Stimulated activated CD4-positive, alpha-beta T cell treated with anti-CD3 and anti-CD28 coated beads, Interleukin-15, amount 100 ng/mL, for 48 hours (primary cell): ENCODE data around the gene SNX25.
"Not testable (repeated sequence)": the region's sequence is repeated elsewhere in the genome, so short reads cannot be mapped to it uniquely, and the experiment has no call there.

ENCODE experiments used
- DNase-seq, 2 donors: peaks; one replicate each; pipeline ENCODE4 v3.0.0-alpha.2; 2020; ENCODE audit warnings: low read depth in 2 of 2

Gene SNX25

DNA sequence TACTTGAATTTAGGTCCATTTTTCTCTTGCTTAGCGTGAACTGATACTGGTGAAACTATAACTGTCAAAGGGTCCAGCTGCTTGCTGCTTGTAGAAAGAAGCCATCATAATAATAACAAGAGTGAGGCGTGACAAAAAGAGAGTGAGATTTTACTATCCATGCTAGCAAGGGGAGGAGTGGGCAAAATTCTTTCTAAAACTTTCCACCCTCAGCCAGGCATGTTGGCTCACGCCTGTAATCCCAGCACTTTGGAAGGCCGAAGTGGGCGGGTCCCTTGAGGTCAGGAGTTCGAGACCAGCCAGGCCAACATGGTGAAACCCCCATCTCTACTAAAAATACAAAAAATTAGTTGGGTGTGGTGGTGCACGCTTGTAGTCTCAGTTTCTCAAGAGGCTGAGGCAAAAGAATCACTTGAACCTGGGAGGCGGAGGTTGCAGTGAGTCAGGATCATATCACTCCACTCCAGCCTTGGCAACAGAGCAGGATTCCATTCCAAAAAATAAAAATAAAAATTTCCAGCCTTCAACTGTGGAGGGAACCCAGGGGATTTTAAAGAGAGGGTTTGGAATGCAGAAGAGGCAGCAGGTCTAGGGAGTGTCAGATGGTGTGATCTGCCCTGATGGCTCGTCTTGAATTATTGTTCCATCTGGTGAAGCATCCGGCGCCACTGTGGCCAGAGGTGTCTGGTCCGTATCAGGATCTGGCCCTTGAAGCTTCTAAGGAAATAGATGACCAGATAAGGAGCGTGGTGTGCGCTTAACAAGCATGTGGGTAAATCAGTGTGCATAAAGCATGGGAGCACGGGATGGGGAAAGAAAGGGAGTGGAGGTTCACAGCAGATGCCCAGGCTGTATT is 134.6 kb downstream of the SNX25 start:
- no peak for DNase-seq

DNA sequence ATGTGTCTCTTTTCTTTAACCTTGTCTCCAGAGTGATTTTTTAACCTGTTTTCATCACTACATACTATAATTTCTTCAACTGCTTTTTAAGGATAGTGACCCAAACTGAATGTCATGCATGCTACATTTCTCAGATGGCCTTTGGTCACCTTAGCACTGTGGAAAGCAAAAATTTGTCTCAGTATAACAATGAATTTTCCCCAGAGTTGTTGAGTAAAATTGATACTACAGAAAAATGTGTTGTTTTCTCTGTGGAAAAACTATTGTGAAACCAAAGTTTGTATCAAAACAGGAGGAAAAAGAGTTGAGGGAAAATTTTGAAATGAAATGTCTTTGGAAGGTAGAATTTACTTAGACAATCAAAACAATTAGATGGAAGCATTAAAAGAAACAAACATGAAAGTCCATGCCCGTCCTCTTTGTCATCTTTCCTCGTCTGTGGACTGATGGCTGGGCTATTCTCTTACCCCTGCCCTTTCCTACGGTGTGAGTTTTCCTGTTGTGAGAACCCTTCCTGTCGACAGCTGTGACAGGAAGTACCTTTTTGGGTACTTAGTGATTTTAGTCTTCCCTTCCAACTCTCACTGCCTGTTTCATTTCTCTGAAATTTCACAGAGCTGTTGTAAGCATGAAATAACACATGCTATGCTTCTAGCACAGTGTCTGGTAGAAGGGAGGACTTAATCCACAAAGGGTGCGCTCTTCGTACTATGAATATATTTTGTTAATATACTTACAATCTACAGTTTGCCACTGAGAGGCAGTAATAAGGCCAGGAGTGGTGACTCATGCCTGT is 135.5 kb downstream of the SNX25 start:
- no peak for DNase-seq

DNA sequence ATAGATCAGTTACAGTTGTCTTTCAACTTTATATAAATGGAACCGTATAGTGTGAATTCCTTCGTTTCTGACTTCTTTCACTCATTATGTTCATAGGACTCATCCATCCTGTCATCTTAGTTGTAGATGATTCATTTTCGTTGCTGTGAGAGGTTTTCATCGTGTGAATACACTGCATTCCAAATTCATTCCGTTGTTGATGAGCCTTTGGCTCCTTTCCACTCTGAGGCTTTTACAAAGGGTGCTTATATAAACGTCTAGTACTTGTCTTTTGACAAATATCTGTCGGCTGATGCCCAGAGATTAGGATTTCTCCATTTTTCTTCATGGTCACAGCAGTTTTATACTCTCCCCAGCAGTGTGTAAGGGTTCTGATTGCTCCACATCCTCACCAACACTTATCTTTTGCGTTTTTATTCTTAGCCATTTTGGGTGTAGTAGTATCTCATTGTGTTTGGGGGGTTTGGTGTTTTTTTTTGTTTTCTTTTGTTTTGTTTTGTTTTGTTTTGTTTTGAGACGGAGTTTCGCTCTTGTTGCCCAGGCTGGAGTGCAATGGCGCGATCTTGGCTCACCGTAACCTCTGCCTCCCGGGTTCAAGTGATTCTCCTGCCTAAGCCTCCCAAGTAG is 137.7 kb downstream of the SNX25 start:
- no peak for DNase-seq

DNA sequence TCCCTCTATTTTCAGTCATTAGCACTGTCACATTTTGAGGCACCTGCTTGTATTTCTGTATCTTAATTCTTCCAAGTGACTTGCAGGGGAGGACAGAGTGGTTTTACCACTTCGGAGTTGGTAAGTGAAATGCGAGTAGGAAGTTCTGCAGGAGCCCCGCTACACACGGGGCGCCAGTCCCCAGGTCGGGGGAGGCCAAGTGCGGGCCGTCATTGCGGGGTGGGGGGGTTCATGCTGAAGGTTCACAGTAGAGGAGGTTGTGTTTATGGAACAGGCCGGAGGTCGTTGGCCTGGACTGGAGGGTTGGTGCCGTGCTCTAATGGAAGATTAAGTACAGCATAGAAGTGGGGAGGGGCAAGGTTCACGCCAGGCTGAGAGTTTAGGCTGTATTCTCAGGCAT is 142.3 kb downstream of the SNX25 start:
- DNase-seq: no peak

DNA sequence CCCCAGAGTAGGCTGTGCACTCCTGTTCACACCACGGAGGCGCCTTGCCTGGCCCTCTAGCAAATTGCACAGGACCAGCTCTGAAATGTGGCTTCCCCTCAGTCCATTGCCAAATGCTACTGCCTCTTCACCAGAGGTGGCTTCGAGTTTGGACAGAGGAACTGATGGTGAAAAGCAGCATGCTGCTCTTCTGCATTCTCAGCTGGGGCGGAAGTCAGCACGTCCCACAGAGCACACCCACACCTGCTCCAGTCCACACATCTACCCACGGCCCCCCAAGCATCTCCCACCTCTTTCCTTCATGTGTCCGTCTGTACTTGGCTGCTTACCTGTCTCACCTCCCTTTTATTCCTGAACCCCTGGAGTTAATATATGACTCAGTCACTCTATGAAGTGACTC is 142.8 kb downstream of the SNX25 start:
- no peak for DNase-seq

DNA sequence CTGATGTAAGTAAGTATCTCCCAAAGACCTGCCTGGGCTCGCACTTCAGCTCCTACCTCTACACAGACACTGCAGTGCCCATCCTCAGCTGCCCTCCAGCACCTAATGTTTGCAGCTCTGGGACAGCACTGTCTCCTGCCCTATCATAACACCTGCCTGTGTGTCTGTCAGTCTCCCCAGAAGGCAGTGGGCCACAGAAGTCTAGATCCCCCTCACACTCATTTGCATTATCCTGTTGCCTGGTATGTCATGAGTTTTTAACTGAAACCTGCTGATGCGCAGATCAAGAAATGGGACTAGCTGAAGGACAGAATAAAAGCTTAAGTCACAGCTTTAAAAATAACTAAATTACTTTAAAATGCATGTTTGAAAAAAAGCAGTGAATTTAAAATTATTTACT is 143.3 kb downstream of the SNX25 start:
- no peak for DNase-seq

DNA sequence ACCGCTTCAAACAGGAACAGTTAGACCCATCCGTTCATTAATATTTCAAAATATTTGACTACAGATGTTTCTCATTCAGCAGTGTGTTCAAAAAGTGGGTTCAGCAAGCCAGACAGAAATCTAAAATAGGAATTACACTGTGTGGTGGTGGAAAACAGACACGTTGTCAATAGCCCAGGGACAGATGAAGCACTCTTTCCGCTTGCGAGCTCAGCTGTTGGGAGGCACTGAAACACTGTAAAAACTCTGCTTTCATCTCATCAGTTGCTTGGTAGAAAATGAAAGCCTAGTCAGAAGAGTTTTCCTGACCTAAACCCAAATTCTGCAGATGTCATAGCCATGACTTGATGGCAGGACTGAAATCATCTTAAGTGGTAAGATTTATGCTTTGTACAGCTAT is 147.8 kb downstream of the SNX25 start:
- DNase-seq: no peak

DNA sequence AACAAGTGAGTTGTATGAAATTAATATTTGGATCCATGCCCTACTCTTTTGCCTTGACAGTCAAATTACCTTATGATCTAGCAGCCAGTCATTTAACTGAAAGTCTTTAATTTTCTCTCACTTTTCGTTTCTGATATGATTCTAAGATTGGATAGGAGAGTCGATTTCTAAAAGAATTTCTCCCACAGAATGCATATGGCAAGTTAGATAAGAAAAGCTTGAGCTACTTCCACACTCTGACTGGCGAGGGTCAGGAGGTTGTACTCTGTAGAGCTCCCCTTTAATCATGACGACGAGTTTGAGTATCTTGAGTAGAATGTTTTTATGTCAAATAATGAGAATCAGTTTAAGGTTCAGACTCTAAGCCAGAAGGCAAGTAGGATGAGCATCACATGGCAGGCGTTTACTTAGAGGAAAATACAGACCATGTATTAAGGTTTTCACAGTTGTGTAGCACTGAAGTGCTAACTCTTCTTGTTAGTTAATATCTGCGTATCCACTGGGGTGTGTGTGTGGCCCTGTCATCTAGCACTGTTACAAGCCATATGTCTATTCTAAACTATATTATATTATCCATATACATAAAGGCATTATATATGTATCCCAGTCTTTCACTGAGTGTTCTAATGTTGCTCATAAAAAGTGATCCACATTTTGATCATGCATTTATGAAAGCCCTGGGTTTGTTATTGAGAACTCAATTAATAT is 148.5 kb downstream of the SNX25 start:
- no peak for DNase-seq

DNA sequence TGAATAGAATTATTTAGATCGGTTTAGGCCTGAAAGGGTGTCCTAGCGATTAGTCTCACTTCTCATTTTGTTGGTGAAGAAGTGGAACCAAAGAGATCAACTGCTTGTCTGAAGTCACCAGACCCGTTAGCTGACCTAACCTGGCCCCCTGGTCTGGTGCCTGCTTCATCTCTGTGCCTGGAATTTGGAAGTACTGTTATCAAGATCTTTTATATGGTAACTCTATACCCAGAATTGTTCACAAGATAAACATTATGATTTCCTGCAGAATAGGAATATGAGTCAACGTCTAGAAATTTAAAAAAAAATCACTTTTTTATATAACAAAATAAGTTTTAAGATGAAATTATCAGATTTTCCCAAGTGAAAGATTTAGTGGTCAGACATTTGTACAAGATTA is 149.1 kb downstream of the SNX25 start:
- no peak for DNase-seq

DNA sequence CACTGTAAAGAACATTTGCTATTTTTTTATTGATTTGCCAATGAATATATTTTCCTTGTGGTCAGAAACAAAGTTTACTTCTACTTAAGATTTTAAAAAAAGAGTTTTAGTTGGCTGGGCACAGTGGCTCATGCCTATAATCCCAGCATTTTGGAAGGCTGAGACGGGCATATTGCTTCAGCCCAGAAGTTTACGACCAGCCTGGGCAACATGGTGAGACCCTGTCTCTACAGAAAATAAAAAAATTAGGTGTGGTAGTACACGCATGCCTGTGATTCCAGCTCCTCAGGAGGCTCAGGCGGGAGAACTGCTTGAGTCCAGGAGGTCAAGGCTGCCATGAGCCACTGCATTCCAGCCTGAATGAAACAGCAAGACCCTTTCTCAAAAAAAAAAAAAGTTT is 149.6 kb downstream of the SNX25 start:
- no peak for DNase-seq

DNA sequence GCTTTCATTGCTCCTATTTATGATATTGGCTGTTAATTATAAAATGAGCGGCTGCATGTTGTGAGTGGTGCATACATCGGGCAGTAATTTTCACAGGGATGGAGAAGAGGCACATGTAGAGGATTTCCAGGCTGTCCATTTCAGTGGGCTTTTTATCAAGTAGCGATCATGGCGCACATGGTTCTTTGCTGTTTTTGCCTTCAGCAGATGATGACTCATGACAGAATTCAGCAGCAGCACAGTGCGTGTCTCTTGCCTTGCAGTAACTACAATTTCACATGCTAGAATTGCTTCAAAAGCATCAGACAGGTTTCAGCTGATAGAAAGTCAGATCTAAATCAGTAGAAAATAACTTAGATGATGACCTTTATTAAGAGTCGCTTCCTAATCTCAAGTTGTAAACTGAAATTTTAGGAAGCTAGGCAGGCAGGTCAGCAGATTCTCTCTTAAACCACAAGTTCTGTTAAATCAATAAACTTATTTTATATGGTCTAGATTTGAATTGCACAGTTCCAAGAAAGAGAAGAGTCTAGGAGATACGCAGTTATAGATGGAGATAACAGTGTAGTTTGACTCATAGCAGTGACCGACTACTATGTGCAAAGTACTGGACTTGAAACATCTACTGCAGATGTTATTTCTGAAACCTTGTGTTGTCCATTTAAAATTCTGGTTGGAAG is 150.5 kb downstream of the SNX25 start:
- DNase-seq: no peak

DNA sequence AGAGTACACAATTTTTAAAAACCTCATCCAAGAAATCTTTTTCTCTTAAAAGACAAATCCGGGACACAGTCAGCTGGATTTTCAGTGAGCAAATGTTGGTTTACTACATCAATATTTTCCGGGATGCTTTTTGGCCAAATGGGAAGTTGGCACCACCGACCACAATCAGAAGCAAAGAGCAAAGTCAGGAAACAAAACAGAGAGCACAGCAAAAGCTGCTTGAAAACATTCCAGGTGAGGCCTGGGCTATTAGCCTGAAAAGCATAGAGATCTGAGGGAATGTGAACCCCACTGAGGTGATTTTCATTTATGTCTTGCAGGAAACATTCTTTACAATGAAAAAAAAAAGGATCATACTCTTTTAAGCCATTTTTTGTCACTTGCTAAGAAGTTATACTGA is 152.5 kb downstream of the SNX25 start:
- DNase-seq: no peak

DNA sequence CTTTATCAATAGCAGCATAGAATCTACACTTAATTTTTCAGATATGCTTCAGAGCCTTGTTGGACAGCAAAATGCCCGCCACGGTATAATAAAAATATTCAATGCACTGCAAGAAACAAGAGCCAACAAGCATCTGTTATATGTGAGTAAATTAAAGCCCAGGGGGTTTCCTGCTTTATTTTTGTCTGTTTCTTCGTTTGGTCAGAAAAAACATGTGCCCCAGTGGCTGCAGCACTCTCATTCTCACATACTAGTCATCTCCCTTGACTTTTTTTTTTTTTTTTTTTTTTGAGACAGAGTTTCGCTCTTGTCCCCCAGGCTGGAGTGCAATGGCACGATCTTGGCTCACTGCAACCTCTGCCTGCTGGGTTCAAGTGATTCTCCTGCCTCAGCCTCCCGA is 153.2 kb downstream of the SNX25 start:
- DNase-seq: not testable (repeated sequence)

DNA sequence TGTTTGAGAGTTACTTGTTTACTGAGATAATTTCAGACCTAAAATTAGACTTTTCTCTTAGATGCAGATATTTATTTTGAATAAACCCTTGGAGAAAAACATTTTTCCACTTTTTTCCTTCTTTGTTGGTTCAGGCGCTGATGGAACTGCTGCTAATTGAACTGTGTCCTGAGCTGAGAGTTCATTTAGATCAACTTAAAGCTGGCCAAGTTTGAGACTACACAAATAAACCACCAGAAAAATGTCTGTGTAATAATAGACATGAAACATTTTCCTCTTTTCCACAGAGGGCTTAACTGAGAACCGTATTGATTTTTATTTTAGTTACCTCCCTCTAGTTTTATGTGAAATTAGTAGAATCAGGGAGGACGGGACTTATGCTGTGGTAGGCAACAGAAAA is 153.9 kb downstream of the SNX25 start:
- no peak for DNase-seq

DNA sequence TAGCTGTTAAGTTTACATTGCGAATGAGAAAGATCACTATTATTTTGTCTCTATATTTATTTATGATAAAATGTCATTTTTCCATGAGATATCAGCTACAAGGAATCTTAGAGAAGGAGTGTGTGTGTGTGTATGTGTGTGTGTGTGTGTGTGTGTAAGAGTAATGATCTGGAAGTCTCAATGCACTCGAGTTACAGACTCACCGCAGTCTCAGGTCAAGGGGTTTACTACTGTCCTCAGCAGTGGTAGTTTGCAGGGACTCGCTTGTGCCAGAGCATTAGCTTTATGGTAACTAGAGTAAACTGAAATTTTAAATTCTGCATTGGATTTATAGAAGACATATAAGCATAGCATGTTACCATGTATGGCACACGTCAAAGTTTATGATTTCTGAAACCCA is 155.5 kb downstream of the SNX25 start:
- no peak for DNase-seq

DNA sequence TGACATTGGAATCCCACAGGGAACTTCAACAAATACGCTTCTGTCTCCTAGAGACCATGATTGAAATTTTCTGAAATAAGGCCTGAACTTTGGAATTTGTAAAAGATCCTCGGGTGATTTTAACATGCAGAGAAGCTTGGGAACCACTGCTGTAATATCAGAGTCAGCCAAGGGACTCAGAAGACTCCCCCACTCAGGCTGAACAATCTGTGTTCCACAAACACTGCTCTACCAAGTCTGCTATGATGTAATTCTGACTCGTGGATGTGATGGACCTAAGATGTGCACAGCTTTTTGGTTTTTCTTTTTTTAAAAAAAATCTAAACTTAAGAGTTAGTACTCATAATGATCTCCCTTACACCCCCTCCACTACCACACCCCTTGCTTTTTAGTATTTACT is 160.3 kb downstream of the SNX25 start:
- no peak for DNase-seq

DNA sequence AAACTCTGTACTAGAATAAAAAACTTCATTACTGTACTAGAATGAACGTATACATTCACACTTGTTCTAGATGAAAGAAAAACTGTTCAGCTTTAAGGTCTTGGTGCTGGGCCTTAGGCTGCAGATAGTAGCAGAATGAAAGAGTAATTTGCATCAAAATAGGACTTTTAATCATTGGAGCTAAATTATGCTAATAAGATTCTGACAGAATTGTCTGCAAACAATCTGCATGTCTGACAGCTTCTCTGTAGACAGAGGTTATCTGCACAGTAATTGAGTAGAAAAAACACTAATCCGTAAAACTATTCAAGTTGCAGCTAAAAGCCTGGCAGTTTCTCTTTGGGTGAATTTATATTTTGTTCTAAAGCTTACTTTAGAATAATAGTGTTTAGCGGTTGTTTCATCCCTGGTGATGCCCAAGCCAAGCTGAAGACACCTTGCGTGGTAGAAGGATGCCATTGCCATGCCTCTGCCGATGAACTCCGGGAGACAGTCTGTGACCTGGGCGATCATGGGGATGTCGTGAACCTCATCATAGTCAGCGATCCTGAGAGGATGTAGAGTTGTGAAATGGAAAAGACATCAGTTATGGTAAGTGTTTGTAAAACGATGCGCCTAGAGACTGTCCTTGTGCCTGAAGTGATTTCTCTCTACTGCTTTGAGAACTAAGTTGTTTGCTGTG is 161.0 kb downstream of the SNX25 start:
- no peak for DNase-seq

DNA sequence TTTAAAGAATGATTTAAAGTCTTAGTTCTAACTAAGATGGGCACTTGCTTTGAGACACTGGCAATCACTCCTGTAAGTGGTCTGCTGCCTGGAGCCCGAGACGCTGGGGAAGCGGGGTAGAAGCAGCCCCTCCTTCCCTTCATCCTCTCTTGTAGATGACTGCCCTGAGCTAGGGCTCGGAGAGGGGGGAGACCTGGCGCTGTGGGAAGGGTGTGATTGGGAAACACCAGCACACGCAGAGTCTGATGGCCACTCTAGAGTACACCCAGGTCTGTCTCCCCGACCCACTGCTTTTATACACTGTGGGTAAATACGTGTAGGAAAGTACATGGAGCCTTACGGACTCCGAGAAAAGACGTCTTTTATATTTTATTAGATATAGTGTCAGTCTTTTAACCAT is 162.3 kb downstream of the SNX25 start:
- no peak for DNase-seq

DNA sequence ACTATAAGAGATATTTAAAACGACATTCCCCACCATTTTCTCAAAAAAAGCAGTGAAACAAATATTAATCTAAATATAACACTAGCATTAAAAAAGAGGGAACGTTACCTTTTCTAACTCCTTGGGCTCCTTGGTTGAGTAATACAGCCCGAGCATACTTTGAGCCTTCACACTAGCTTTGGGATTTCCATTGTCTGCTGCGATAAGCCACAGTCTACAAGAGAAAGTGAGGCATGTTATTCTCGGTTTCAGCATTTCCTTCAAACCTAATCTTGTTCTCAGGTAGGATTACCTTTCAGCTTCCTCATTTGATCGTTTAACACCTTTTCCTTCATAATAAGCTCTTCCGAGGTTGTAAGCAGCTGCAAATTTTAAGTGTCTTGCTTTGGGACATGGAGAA is 164.6 kb downstream of the SNX25 start:
- DNase-seq: no peak

DNA sequence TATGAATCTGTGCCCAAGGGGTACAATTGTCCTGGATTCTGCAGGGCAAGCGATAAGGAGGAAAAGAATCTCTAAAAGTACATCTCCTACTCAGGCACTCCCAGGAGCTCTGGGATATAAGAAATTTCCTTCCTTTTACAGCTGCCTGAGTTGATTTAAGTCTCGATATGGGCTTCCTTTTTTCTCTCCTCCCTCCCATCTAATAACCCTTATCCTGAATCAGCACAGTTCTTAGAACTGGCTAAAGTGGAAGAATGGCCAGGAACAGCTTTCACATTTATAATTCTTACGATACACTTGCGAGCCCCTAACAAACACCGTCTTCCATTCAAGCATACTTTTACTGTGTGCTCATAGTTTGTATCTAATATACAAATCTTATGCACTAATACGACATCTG is 165.2 kb downstream of the SNX25 start:
- DNase-seq: no peak

DNA sequence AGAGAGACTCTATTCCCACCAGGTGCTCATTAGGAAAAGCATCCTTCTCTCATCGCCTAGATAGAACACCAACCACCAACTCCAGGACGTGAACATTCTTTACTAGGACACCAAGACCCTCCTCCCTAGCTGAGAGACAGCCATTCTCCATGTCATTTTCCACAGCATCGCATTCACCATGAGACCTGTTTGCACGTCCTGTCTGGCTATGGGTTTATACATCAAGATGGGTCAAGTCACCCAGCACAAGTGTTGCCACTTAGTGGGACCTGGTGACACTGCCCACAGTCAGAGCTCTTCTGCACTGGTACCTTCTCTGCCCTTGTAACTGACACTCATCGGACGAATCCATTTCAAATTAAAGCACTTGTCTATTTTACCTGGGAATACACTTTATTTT is 168.9 kb downstream of the SNX25 start:
- DNase-seq: no peak
